Germinal center (tissue), 1 donor: ENCODE data around the gene TGM4.
"Not testable (repeated sequence)": the region's sequence is repeated elsewhere in the genome, so short reads cannot be mapped to it uniquely, and the experiment has no call there.

Experiments
- DNase-seq: peaks from one replicate; pipeline ENCODE4 v3.0.0; 2012; ENCODE audit warnings: mixed read lengths, low spot score

The TGM4 gene

DNA sequence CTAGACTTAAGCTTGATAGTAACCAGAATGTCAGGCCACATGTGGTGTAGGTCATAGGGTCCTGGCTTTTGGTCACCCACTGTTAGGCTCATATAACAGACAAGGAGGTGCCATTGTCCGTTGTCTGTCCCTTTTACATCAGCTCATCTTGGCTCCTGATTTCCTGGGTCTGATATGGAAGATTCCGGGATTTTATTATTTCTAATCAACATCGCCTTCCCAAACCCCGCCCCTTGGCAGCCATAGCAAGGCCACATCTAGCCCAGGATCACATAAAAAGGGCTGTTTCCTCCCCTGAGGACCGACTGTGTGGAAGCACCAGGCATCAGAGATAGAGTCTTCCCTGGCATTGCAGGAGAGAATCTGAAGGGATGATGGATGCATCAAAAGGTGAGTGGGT lies at the start of gene TGM4:
TGM4 (plus strand) TSS at position 301 of the 400 bp plus-strand sequence; CDS start at position 372, 71 bp downstream.
- no peak for DNase-seq

DNA sequence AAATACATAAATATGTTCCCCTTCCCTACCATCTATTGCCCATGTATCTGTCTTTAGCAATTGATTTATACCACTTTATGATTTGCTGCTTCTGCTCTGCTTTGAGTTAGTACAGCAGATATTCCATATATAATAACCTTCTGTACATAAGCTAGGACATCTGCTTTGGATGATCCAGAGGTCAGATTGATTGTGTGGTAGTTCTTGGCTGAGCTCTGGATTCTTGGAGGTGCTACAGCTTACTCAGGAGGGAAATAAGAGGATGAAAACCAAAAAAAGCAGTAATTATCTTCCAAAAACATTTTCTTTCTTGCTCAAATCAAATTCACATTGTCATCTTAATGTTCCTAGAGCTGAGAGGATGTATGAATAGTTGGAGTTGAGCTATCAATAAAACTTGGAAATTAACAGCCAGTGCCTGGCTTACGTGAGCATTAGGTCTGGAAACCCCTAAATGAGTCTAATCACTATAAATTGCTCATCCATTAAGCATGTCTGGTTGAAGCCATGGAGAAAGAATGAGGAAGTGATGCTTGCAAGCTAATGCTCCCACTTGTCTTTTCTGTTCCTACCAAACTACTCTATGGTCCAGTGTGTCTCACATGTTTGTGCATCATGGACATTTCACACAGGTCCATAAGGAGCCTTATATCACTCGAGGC lies 49.0 kb upstream of the TGM4 start:
- DNase-seq, result no peak

DNA sequence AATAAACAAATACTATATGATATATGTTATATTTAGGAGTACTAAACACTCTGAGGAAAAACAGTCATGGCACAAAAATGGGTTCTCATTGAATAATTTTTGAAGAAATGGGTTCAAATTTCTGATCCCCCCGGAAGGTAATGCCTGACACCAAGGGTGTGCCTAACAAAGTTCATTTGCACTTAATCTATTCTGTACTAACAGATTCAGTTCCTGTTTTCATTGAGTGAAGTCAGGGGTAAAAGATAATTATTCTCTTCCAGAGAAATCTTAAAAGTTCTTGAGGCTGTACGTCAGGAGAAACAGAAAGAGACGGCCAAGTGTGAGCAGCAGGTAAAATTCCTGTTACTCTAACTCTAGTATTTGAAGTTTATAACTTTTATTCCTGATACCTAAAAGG lies 47.2 kb upstream of the TGM4 start:
- no peak for DNase-seq

DNA sequence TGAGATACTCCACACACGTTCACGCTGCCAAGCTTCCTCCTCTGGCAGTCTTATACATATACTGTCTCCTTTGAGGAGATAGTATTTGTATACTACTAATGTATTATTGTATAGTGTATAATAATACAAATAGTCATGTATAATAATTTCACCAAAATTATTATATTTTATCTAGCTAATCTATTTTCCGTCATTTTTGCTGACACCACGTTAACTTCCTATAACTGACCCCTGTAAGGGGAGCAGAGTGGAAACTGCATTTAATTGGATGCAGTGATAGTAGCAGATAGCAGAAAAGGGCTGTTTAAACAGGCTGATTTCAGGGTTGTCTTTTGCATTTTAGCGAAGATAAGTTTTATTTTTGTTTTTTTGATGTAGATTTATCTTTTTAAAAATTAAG lies 43.2 kb upstream of the TGM4 start:
- DNase-seq, result no peak

DNA sequence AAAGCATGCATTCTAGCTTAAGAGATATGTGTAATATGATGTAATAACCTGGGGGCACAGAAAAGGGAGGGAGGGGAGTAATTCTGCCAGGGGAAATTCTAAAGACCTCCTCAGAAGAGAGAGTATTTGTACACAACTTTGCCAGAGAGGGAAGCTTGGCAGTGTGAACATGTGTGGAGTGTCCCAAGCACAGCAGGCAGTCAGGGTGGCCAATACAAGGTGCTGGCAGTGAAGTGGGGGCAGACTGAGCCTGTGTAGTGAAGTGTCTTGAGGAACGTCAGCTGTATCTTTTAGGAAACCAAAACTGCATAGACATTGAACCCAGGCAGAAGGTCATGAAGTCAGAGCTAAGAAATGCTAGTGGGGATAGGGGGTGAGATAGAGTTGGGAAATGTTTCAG lies 42.4 kb upstream of the TGM4 start:
- DNase-seq, result no peak

DNA sequence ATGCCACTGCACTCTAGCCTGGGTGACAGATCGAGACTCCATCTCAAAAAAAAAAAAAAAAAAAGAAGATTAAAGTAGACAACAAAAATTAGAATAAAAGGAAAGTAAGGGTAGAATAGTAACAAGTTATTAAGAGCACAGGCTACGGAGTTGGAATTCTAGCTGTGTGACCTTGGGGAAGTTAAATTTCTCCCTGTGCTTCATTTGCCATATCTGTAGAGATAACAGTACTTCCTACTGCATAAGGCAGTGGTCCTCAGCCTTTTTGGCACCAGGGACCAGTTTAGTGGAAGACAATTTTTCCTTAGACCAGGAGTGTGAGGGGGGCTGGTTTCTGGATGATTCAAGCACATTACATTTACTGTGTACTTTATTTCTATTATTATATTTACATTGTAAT lies 41.4 kb upstream of the TGM4 start:
- DNase-seq, result no peak

DNA sequence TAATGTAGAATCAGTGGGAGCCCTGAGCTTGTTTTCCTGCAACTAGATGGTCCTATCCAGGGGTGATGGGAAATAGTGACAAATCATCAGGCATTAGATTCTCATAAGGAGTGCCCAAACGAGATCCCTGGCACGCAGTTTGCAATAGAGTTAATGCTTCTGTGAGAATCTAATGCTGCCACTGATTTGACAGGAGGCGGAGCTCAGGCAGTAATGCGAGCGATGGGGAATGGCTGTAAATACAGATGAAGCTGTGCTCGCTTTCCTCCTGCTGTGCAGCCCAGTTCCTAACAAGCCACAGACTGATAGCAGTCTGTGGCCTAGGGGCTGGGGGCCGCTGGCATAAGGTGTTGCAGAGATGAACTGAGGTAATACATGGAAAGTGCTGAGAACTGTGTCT lies 41.0 kb upstream of the TGM4 start:
- DNase-seq, result no peak

DNA sequence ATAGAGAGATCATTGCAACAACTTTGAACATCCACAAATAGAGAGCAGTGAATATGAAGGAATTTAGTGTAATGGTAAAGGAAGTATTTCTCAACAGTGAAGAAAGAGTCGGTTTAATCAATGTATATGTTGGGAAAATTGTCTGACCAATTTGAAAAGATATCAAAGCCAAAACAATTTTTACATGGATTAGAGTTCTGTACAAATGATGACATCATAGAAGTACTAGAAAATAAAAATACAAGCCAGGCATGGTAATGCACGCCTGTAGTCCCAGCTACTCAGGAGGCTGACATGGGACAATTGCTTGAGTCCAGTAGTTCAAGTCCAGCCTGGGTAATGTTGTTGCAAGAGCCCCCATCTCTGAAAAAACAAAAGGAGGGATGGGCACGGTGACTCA lies 38.7 kb upstream of the TGM4 start:
- no peak for DNase-seq

DNA sequence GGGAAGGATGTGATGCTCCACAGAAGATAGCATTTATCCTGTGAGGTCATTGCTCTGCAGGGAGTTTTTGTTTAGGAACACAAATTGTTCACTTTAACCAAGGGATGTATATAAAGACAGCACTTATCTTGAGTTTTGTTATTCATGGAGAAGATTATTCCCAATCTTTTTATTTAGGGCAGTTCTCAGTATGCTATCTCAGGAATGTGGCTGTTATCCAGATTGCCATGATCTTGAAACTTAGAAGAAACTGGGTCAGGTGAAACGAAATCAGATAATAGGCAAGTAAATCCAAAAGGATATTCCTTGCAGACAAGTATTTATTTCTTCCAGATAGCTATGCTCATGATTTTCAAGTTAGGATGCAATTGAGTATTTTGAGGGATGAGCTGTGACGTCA lies 32.0 kb upstream of the TGM4 start:
- DNase-seq, result no peak

DNA sequence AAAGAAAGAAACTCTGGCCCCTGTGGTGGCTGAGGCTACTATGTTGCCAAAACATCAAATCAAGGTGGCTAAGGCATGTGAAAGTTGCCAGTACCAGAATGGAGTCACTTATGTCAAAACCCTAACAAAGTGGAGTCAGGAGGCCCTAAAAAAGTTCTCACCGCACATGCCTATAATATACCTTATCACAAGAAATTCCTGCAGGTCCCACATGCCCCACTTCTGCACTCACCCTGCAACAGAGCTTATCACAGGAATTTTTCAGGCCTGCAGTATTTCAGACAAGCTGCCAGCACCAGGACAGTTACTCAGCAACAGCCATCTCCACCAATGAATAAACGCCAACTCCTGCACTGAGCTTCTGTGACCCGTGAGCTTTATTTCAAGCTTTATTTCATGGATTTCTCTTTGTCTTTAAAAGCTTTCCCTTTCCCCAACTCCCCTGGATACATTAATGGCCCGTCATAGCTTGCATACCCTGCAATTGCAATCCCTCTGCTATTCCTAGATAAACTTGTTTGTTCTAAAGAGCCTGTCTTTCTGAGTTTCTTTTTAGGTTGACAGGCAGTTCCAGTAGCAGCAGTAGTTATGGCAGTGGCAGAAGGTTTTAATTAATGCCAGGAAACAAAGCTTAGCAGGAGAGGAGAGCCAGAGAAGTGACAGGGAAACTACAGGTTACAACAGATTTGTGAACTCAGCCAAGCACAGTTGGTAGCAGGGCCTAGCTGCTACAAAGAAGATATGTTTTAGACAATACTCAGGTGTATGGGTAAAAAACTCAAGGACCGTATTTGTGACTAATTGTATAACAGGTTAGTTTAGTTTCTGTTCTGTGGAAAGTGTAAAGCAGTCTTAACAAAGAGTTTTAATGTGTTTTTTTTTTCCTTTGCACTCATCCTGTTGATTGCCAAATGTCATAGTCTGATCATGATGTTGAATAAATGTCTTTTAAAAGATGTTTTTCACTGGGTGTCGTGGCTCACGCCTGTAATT lies 28.6 kb upstream of the TGM4 start:
- DNase-seq, result no peak

DNA sequence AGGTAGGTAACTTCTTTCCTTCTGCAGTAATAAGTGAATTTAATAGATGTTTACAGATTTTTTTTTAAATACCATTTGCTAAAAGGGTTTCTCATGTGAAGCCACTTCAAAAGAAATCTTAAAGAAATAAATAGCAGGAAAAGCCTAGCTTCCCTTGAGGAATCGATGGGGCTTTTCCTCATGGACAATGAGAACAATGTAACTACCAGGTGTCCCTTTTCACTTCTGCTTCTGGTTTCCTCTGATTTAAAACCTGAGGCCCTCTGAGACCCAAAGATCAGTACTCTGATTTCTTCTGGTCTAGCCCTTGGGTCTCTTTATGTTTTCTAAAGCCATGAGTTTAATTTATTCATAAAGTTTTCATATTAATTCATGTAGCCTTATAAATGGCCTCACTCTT lies 25.8 kb upstream of the TGM4 start:
- DNase-seq, result no peak

DNA sequence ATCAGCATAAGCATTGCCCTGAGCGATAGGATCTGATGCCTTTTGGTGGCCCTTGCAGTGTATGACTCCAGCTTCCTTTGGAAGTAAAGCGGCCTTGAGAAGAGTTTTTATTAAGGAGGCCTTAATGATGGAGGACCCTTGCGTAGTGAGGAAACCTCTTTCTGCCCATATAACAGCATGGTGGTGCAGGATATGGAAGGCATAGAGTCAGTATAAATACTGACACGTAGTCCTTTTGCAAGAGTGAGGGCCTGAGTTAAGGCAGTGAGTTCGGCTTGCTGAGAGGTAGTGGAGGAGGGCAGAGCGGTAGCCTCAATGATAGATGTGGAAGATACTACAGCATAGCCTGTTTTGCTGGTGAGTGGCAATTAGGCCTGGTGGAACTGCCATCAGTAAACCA lies 17.7 kb upstream of the TGM4 start:
- DNase-seq, result not testable (repeated sequence)

DNA sequence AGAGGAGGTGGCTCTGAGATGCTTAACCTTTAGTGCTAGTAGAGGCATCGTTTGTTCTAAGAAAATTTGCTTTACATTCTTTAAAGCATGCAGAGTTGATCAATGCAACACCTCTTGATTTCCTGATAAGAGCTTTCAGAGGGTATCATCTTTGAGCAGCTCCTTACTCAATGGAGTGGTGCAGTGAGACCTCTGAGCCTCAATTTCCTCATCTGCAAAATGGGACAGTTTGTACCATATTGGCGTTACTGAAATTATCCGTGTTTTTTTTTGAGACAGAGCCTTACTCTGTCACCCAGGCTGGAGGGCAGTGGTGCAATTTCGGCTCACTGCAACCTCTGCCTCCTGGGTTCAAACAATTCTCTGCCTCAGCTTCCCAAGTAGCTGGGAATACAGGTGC lies 14.3 kb upstream of the TGM4 start:
- no peak for DNase-seq

DNA sequence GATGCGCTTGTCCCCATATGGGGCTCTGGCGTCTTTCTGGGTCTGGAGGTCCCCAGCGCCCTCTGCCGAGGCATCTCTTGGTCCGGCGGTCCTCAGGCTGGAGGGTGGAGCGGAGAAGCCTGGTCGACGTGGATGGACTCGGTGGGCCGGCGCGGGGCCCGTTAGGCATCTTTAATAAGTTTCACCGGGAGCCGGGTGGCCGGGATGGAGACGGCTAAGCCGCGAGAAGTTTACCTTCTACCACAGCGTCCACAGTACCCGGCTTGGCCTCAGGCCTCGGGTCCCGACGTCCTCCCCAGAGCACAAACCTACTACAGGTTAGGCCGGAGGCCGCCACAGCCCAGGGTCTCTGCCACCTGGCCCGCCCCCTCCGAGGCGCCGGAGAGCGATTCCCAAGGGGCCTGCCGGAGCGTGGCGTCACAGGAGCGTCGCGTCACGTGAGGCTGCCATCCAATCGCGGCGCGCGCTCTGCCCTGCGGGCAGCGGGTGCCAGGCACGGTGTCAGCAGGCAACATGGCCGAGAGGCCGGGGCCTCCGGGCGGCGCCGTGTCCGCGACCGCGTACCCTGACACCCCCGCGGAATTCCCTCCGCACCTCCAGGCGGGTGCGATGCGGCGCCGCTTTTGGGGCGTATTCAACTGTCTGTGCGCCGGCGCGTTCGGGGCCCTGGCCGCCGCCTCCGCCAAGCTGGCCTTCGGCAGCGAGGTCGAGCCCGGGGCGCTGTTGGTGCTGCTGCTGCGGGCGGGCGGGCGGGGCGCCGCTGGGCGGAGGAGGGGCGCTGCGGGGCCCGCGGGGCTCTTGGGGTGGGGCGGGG lies 12.8 kb upstream of the TGM4 start, which contains the start of gene TMEM42:
TMEM42 (plus strand) TSS at position 501 of the 814 bp plus-strand sequence; CDS start at position 514, 13 bp downstream.
- DNase-seq, result peak; percentile 98

DNA sequence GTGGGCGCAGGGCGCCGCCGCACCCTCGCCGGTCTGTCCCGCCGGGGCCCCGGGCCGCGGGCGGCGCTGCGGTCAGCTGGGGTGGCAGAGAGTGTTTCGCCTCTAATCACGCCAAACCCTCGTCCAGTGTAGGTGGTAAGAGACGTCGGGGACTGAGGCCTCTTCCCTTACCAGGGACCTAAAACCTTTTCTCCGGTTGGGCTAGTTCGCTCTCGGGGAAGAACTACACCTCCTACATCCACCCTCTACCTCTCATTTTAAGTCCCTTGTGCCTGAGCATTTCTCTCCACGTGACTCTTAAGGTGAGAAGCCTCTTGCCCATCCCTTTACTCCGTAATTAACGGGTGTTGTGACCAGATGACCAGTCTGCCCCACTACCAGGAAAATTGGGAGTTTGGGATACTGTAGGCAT lies 12.2 kb upstream of the TGM4 start:
- no peak for DNase-seq

DNA sequence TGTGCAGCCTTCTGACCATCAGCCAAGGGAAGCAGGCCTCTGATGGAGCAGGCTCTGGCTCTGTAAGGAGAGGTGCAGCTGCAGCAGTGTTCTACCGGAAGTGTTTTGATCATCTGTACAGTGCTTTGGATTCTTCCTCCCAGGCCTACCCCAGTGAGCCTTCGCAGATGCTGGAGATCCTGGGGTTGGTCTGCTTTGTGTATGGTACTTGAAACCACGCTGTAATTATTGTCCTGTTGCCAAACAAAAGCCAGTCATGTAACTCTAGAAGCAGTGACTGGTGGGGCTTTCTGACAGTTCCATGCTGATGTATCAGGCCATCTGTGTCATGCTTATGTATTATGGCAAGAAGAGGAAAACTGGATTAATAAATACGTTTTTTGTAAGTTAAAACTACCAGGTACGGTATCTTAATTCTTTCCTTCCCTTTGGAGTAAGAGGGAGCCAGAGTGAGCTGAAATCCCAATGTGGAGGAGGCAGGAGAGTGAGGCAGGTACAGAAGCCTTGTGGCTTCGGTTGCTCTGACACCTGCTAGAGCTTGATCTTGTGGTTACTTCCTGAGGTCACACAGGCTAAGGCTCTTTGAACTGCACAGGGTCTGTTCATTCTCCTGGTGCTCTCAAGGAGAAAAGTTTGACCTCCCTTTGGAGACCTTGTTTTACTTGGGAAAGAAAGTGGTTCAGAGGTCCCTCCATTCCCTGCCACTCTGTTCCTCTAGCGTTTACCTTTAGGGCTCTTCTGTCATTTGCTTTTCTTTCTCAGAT lies 9.0 kb upstream of the TGM4 start:
- no peak for DNase-seq

DNA sequence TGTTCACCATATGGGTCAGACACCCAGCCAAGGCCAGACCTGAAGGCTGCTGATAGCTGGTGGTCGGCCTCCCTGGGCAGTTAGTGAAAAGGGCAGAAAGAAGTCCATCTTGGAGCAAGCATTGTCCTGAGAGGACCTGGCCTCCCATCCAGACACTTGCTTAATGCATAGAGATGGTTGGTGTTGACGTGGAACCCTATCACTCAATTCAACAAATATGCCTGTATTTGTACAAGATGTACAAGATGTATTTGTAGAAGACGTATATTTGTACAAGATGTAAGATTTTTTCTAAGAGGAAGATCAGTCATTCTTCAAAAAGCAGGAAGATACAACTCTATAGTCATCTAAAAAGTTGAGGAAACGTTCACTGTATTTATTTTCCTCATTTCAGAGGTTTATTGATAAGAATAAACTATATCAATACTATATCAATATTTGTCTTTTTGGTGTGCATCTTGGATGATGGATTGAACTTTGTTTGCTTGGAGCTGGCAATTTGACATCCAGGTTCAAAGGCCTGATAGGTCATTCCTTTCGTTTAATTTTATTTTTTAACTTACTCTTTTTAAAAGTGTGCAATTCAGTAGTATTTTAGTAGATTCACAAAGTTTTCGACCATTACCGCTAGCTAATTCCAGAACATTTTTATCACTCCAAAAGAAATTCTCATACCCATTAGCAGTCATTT lies 6.8 kb upstream of the TGM4 start:
- DNase-seq, result no peak

DNA sequence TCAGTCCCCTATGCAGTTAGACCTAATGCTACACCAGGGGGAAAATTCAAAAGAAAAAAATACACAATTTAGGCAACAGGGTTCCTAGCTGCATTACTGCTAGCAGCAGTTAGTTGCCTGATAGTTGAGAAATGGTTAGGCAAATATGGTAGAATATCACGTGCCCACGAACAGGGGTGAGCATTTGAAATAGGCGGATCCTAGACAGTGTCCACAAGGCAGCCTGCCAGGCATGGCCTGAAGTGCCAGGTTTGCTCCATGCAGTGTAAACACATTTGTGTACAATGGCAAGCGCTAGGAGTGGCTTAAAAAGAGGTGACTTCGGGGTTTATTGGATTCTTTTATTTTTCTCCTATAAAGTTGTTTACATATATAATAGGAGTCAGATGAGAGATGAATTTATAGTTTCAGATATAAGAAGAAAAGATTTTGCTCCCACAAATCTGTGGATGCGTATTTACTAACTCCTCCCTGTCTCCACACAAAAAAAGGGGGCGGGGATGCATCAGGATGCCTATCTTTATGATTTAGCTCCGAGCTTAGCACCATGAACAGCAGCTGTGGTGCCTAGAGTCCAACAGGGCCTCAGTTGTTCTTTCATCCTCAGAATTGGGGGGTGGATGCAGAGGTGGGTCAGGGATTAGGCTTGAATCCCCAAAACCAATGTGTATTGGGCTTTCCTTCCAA lies 3.9 kb upstream of the TGM4 start:
- no peak for DNase-seq

DNA sequence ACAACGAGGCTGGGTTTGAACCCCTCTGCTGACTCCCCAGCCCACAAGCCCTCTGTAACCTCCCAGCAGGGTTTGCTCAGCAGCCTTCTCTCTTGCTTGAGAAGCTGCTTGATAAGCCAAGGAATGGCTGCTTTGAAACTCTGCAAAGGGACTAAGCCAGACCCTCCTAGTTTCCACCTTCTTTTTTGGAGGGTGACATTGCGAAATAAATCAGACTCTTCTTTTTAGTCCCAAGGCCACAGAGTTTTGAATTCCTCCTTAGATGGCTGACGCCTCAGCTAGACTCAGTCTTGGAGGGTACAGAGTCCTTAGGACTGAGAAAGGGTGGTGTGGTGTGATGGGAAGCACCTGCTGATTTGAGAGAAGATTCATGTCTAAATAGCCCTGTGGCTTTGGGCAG lies 1.2 kb downstream of the TGM4 start:
- DNase-seq, result no peak

DNA sequence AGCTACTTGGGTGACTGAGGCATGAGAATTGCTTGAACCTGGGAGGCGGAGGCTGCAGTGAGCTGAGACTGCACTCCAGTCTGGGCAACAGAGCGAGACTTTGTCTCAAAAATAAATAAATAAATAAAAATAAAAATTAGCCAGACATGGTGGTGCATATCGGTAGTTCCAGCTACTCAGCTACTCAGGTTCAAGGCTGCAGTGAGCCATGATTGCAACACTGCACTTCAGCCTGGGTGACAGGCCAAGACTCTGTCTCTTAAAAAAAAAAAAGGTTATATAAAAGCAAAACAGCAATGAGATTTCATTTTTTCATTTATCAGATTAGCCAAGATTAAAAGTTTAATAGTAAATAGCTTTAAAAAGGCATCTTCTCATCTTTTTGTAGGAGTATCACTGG lies 2.9 kb downstream of the TGM4 start:
- no peak for DNase-seq
